NOMO-1 treated with DMSO at 0.1 percent for 48 hours (cell line): ENCODE measurements around the gene STEAP2.
A peak's percentile ranks its signal among the peaks of the same experiment; 100 is the strongest.
"Not testable (repeated sequence)": the region's sequence is repeated elsewhere in the genome, so short reads cannot be mapped to it uniquely, and the experiment has no call there.

ENCODE experiments used
- DNase-seq: peaks from one replicate; lab custom pipeline; 2025; ENCODE audit not compliant: unreplicated experiment; lab: John Stamatoyannopoulos, UW

STEAP2 gene

DNA sequence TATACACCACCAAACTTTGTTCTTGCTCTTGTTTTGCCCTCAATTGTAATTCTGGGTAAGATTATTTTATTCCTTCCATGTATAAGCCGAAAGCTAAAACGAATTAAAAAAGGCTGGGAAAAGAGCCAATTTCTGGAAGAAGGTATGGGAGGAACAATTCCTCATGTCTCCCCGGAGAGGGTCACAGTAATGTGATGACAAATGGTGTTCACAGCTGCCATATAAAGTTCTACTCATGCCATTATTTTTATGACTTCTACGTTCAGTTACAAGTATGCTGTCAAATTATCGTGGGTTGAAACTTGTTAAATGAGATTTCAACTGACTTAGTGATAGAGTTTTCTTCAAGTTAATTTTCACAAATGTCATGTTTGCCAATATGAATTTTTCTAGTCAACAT, 20.9 kb downstream of the STEAP2 start:
- DNase-seq: no peak

DNA sequence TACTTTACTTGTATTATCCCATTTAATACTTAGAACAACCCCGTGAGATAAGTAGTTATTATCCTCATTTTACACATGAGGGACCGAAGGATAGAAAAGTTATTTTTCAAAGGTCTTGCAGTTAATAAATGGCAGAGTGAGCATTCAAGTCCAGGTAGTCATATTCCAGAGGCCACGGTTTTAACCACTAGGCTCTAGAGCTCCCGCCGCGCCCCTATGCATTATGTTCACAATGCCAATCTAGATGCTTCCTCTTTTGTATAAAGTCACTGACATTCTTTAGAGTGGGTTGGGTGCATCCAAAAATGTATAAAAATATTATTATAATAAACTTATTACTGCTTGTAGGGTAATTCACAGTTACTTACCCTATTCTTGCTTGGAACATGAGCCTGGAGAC, 22.0 kb downstream of the STEAP2 start:
- no peak for DNase-seq

DNA sequence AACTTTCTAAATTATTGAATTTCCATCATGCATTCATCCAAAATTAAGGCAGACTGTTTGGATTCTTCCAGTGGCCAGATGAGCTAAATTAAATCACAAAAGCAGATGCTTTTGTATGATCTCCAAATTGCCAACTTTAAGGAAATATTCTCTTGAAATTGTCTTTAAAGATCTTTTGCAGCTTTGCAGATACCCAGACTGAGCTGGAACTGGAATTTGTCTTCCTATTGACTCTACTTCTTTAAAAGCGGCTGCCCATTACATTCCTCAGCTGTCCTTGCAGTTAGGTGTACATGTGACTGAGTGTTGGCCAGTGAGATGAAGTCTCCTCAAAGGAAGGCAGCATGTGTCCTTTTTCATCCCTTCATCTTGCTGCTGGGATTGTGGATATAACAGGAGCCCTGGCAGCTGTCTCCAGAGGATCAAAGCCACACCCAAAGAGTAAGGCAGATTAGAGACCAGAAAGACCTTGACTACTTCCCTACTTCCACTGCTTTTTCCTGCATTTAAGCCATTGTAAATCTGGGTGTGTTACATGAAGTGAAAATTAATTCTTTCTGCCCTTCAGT, 25.3 kb downstream of the STEAP2 start:
- DNase-seq: no peak

DNA sequence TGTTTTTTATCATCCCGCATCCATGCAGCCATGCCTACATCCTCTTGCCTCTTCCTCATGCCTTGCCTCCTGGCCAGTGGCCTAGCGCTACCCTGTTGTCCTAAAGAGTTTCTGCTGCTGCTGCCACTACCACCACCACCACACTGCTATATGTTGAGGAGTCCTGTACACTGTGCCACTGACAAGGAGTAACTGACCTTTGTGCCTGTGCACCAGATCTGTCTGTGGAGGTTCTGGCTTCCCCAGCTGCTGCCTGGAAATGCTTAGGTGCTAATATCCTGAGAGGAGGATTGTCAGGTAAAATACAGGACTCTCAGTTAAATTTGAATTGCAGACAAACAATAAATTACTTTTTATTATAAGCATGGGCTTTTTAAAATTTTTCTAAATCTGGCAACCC, 26.5 kb downstream of the STEAP2 start:
- DNase-seq: no peak

DNA sequence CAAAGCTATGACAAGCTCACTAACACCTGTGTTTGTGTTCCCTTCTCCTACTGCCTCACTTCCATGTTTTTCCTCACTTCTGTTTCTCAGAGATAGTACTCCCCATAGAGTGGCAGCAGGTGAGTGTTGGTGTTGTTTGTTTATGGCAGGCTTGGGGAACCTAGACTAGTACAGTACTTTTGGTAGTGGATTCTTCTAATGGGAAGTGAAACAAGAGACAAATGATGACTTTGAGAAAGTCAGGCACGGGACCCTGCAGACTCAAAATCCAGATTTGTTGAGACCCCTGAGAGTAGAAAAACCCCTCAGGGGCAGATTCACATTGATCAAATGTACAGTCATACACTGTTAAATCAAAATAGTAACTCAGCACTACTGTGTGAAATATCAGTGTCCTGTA, 27.0 kb downstream of the STEAP2 start:
- DNase-seq: peak; percentile 54

DNA sequence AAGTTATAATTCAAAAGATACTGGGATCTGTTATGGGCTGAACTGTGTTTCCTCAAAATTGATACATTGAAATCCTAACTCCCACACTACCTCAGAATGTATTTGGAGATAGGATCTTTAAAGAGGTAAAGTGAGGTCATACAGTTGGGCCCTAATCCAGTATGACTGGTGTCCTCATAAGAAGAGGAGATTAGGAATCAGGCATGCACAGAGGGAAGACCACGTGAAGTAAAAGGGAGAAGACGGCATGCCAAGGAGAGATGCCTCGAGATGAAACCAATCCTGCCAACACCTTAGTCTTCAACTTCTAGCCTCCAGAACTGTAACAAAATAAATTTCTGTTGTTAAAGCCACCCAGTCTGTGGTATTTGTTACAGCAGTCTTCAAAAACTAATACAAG, 27.5 kb downstream of the STEAP2 start:
- no peak for DNase-seq

DNA sequence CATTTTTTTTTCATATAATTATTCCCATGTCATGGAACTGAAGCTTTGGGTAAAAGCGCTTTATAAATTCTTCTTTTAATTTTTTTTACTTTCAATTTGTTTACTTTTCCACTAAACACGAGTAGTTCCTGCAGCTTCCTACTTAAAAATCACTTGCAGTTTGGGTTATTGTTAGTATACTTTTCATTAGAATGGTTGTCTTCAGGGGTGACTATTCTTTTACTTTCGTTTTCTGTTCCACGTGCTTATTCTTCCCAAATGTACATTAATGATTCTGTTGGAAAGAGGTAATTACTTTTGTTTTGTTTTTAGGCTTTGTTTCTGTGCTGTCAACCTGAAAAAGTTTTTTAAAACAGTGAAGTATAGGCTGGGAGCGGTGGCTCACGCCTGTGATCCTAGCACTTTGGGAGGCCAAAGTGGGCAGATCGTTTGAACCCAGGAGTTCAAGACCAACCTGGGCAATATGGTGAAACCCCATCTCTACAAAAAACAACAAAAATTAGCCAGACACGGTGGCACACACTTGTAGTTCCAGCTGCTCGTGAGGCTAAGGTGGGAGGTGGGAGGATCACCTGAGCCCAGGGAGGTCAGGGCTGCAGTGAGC, 28.2 kb downstream of the STEAP2 start:
- peak; percentile 25 for DNase-seq

DNA sequence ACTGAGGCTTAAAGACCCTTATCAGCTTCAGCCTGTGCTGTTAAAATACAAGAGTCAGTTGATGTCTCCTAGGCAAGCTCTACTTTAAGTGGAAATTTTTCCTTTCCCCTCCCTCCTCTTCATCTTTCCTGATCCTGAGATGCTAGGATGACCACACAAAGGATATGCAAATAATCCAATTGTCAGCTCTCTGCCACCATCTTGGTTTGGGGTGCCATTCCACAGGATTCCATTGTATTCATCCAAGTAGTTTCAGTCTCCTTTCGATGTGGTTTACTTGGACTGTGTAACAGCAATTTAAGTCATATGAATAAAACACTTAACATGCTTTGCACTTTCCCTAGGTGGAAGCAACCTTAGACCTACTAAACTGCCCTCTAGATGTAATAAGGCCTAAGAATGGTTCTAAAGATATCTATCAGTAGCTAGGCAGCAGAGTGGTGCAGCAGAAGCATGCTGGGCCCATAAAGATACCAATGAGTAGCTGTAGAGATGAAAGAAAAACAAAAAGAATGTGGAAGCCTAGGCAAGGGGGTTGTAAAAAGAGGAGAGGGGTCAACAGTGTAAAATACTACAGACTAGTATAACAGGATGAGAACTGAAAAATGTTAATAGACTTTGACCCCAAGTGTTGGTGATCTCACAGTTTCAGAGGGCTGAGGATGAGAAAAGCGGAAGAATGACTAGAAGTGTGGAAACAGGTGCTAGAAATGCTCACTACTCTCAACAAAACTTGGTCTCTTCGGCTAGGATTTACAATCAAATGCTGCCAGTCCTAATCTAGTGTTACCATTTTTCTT, 31.0 kb downstream of the STEAP2 start:
- DNase-seq: peak; percentile 90

DNA sequence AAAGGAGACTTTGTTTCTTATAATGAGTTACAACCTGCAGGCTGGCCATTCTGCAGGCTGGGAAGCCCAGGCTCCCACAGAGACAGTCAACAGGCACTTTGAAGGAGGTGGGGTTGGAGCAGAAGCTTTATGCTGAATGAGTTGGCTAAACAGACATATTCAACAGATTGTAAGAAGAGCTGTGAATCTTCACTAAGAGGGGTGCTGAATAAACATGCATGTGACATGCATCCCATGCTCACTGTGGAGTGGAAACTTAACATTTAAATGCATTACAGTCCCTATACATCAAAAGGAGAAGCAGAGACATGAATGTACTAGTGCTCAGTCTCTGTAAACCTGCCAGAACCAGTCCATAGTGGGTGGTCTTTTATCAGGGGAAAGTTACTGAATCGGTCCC, 32.0 kb downstream of the STEAP2 start:
- DNase-seq: no peak

DNA sequence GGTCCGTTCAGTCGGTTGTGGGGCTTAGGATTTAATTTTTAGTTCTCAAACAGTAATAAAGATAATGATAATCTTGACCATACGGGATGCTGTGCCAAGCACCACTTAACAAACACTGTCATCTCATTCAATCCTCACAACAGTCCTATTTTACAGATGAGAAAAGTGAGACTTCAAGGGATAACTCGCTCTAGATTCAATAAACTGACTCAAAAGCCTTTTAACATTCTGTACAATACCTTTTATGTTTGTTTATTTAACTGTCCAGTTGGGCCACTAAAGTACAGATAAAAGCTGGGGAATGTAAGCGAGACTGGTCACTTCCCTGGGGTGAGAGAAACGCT, 33.0 kb downstream of the STEAP2 start:
- no peak for DNase-seq

DNA sequence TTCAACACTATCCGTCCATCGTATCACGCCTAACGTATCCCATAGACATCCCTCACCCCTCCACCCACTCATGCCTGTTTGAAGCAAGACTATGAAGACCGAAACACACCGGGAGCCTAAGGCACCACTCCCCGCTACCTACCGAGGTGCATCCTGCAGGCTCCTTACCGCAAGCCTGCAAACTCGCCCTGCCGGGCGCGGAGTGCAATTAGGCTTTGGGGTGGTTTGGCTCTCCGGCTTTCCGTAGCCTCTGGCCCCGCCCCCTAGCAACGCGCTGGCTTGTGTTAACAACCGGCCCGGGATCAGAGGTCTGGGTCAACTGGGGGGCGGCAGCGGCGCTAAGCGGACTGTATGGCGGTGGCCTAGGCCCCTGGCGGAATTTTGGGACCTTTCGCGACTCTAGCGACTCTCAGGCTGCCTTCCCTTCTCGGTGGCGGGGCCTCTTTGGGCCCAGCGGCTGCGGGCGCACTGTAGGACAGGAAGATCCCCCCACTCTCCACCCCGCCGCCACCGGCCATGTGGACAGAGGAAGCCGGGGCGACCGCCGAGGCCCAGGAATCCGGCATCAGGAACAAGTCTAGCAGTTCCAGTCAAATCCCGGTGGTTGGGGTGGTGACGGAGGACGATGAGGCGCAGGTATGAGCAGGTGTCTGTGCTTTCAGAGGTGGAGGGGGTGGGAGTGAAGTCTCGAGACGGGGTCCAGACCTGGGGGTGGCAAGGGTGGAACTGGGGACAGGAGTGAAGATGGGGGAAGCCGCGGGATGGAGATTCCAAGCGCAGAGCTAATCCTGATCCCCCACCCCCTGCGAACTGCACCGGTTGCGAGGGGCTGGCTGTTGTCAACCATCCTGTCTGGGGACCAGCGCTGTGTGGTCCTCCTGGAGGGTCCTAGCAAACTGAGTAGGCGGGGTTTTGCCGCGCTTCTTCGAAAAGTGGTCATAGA, 33.6 kb downstream of the STEAP2 start, which contains the start of gene CFAP69:
Gene CFAP69 (plus strand): TSS at position 266 of the 943 bp plus-strand sequence. CDS start 251 bp downstream, at position 517.
- peak; percentile 92 for DNase-seq

DNA sequence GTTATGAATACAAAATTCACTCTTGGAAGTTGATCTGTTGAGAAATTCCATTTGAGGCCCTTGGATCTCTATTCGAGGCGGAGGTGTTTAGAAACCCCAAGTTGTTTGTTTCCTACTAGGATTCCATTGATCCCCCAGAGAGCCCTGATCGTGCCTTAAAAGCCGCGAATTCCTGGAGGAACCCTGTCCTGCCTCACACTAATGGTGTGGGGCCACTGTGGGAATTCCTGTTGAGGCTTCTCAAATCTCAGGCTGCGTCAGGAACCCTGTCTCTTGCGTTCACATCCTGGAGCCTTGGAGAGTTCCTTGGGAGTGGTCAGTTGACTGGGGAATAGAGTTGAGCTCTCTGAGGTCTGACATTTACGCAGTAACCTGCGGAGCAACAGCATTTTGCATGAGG, 34.6 kb downstream of the STEAP2 start:
- DNase-seq: no peak

DNA sequence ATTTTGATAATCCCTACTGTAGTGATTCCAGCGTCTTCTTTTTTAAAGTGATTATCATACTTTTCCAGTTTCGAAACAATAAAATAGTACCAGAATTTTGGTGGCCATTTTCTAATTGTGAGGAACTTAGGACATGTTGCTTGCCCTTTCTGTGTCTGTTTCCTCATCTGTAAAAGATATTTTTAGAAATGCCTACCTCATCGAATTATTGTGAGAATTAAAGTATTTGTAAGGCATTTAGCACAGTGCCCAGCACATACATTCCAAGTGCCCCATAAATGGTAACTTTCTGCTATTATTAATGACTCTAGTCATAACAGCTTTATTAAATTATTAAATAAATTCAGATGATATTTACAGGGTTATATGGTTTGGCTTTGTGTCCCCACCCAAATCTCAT, 37.2 kb downstream of the STEAP2 start:
- DNase-seq: no peak

DNA sequence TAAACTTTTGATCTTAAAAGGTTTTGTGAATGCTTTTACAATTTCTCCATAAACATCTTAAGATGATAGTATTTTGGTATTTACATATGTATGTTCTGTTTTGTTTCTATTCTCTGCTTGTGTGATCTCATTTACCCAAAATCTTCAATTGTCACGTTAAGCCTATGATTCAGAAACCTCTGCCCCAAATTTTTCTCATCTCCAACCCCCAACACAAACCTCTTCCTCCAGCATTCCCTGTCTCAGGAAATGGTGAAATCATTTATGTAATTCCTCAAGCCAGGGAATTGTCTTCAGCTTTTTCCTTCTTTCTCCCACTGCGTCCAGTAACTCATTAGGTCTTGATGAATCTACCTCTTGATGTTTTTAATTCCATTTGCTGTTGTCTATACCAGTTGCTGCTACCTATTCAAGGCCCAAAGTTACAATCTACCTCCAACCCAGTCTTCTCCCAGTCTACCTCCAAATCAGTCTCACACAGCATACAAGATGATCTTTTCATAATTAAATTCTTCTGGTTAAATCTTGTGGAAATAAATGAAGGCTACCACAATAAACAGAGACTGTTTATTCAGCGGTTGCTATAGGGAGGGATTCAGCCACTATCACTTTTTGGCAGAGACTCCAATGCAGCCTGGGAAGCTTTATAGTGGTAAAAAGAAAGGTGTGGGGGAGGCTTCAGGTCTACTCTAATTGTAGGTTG, 39.2 kb downstream of the STEAP2 start:
- no peak for DNase-seq

DNA sequence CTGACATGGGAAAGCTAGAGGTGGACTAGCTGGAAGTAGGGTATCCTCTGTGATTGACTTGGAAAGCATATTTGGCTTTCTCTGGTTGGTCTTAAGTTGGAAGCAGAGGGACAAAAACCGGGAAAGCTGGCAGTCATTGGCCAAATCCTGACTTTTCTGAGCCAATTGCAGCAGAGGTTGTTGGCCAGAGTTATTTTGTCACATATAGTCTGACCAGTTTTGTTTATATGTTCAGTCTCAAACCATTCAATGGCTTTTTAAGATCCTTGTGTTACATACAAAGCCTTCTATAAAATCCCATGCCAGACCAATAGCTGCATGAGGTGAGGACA, 39.7 kb downstream of the STEAP2 start:
- DNase-seq: no peak

DNA sequence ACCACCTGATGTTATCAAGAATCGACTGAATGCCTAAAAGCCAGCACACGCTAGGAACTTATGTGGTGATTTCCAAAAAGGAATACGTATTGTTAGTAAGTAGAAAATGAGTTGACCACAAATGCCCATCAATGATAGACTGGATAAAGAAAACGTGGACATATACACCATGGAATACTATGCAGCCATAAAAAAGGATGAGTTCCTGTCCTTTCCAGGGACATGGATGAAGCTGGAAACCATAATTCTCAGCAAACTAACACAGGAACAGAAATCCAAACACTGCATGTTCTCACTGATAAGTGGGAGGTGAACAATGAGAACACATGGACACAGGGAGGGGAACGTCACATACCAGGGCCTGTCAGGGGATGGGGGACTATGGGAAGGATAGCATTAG, 44.5 kb downstream of the STEAP2 start:
- not testable (repeated sequence) for DNase-seq

DNA sequence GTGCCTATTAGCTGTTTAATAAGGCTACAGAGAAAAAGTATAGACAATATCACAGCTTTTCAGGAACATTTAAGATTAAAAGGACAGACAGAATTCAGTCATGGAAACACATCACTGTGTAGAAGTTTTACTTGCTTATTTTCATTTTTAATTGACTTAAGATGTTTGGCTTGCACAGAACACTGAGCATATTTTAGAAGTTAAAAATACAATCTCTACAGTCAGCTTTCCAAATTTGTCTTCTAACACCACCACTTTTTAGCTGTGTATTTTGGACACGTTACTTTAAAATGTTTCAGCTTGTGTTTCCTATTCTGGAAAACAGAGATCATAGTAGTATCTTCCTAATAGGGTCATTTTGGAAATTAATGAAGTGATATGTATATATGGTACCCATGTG, 45.2 kb downstream of the STEAP2 start:
- no peak for DNase-seq

DNA sequence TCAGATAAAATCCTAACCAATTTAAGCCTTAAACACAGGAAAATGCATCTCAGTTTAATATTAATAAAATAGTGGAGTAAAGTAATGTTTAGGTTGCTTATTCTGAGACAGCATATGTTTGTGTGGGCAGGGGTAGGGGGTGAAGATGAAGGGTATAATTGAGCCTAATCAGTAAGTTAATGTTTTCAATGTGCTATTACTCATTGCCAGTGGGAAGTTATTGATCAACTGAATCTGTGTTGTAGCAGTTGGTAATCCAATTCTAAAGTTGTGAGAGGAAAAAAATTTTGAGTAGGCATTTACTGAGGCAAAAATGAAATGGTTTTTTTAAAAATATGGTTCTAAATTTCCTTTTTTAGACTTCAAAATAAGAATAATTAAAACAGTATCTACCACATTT, 49.9 kb downstream of the STEAP2 start:
- no peak for DNase-seq

DNA sequence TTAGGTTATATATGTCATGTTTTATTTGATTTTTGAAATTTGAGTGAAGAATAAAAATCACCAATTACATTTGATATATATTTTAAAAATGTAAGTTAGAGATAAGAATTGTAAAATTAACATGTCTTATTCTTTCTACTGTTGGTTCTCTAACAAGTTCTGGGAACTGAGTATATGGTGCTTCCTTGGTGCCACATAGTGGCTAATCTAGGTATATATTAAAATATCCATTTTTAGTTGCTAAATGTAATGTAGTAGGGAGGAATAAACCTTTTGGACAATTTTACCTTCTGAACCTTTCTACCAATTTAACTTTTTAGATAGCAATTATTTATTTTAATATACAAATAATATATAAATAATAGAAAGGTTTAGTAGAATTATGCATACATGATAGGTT, 50.9 kb downstream of the STEAP2 start:
- peak; percentile 77 for DNase-seq

DNA sequence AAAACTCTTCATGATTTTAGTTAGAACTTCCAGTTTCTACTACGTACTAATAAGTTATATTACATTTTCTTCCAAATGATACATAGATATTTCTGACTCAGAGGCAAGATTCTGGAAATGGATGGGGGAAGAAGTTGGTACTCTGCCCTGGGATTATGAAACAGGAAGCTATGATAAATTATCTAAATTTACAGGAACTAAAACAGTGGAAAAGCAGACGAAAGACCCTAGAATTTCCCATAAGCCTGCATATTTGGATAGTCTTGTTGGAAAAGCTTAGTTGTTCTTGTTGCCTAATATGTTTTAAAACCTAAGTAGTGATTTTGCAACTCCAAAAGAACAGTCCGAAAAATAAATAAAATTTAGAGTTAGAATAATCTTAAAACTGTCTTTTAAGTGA, 55.3 kb downstream of the STEAP2 start:
- DNase-seq: peak; percentile 30
